OCI-LY1 (cell line): ENCODE measurements around the gene DIABLO.

ENCODE experiments used
- H2AFZ ChIP-seq: fragments of 200-600 bp; sonication (generic), shearing (Covaris generic); 2 replicates; pipeline ENCODE4 v1.6.0; 2014; ENCODE audit warnings: antibody characterized with exemption, mild to moderate bottlenecking, low read length
- H3F3A ChIP-seq: fragments of 200-600 bp; sonication (generic), shearing (Covaris generic); 2 replicates; pipeline ENCODE4 v1.6.0; 2014; ENCODE audit warnings: mild to moderate bottlenecking, antibody characterized with exemption, low read length, moderate library complexity; ENCODE audit not compliant: insufficient read depth
- H3K27ac ChIP-seq: fragments of 200-600 bp; sonication (generic); 2 replicates; pipeline ENCODE4 v1.5.1; 2014; ENCODE audit warnings: low read length, mixed run types, mild to moderate bottlenecking, low read depth; ENCODE audit not compliant: poor library complexity, severe bottlenecking
- H3K27me3 ChIP-seq: fragments of 200-600 bp; sonication (generic); 2 replicates; pipeline ENCODE4 v1.6.0; 2014; ENCODE audit warnings: antibody characterized with exemption, mild to moderate bottlenecking, low read length, moderate library complexity; ENCODE audit not compliant: insufficient read depth
- H3K36me3 ChIP-seq: fragments of 200-600 bp; sonication (generic); 2 replicates; pipeline ENCODE4 v1.6.1; 2014; ENCODE audit warnings: mild to moderate bottlenecking, antibody characterized with exemption, low read length, moderate library complexity, mixed read lengths; ENCODE audit not compliant: insufficient read depth
- H3K4me1 ChIP-seq: fragments of 200-600 bp; sonication (generic); 2 replicates; pipeline ENCODE4 v1.5.1; 2014; ENCODE audit warnings: mild to moderate bottlenecking, low read length, moderate library complexity; ENCODE audit not compliant: insufficient read depth, severe bottlenecking
- H3K4me2 ChIP-seq: fragments of 200-600 bp; sonication (generic), shearing (Covaris generic); 2 replicates; pipeline ENCODE4 v1.6.1; 2014; ENCODE audit warnings: low read length
- H3K4me3 ChIP-seq: fragments of 200-600 bp; sonication (generic); 2 replicates; pipeline ENCODE4 v1.5.1; 2014; ENCODE audit warnings: low read length, low read depth, mild to moderate bottlenecking, mixed read lengths; ENCODE audit not compliant: poor library complexity, severe bottlenecking
- H3K79me2 ChIP-seq: fragments of 200-600 bp; shearing (Covaris generic); 2 replicates; pipeline ENCODE4 v1.6.1; 2016; ENCODE audit warnings: mixed run types, low read length, mixed read lengths; ENCODE audit not compliant: insufficient read depth
- H3K9ac ChIP-seq: fragments of 200-600 bp; sonication (generic), shearing (Covaris generic); 2 replicates; pipeline ENCODE4 v1.6.1; 2014; ENCODE audit warnings: mild to moderate bottlenecking, low read length, mixed read lengths
- H3K9me2 ChIP-seq: fragments of 200-600 bp; sonication (generic), shearing (Covaris generic); 2 replicates; pipeline ENCODE4 v1.6.1; 2014; ENCODE audit warnings: low read depth, mild to moderate bottlenecking, low read length, mixed read lengths
- H3K9me3 ChIP-seq: fragments of 200-600 bp; shearing (Covaris generic); 2 replicates; pipeline ENCODE4 v1.6.1; 2014; ENCODE audit warnings: low read length, mixed read lengths
- H4K20me1 ChIP-seq: fragments of 200-600 bp; sonication (generic), shearing (Covaris generic); 2 replicates; pipeline ENCODE4 v1.6.0; 2016; ENCODE audit warnings: mild to moderate bottlenecking, low read length; ENCODE audit not compliant: insufficient read depth
- EZH2 ChIP-seq: fragments of 200-600 bp; sonication (generic), shearing (Covaris generic); IDR thresholded peaks from 2 replicates; pipeline ENCODE4 v1.8.0; 2017; ENCODE audit warnings: borderline replicate concordance, mixed run types, mild to moderate bottlenecking, antibody characterized with exemption, low read length, moderate library complexity, mixed read lengths
- TF ChIP-seq, protein P1 (sequence below): fragments of 200-600 bp; sonication (generic), shearing (Covaris generic); IDR thresholded peaks from 2 replicates; pipeline ENCODE4 v1.5.1; 2017; ENCODE audit warnings: mild to moderate bottlenecking, antibody characterized with exemption, low read length, moderate library complexity, mixed read lengths

The DIABLO gene

DNA sequence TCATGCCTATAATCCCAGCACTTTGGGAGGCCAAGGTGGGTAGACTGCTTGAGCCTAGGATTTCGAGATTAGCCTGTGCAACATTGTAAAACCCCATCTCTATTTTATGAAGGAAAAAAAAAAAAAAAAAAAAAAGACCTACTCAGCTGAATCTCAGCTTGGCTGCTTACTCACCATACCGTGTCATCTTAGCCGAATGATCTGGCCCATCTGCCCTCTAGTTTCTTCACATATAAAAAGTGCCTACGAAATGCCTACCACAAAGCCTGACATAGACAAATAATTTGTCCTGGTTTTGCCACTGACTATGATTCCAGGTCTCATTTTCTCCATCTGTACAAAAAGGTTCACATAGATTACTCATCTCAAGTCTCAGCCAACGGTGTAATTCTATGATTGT, 10.1 kb downstream of the DIABLO start:
- H3K9me2 ChIP-seq: no peaks in the 10 kb centered on the region
- no peak overlapping the region for H3K27ac ChIP-seq
- peaks cover 2% of the 10 kb centered on the region; the same call in 1 of the 2 replicates for H3K79me2 ChIP-seq
- no peak overlapping the region for H3K9ac ChIP-seq
- H3K36me3 ChIP-seq: peaks cover 90% of the 10 kb centered on the region
- H4K20me1 ChIP-seq: no peaks in the 10 kb centered on the region
- TF ChIP-seq EZH2: no peak
- TF ChIP-seq, protein P1, sequence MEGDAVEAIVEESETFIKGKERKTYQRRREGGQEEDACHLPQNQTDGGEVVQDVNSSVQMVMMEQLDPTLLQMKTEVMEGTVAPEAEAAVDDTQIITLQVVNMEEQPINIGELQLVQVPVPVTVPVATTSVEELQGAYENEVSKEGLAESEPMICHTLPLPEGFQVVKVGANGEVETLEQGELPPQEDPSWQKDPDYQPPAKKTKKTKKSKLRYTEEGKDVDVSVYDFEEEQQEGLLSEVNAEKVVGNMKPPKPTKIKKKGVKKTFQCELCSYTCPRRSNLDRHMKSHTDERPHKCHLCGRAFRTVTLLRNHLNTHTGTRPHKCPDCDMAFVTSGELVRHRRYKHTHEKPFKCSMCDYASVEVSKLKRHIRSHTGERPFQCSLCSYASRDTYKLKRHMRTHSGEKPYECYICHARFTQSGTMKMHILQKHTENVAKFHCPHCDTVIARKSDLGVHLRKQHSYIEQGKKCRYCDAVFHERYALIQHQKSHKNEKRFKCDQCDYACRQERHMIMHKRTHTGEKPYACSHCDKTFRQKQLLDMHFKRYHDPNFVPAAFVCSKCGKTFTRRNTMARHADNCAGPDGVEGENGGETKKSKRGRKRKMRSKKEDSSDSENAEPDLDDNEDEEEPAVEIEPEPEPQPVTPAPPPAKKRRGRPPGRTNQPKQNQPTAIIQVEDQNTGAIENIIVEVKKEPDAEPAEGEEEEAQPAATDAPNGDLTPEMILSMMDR: no peak
- H3K4me1 ChIP-seq: no peaks in the 10 kb centered on the region
- no peak overlapping the region for H3K4me3 ChIP-seq
- no peaks in the 10 kb centered on the region for H3K27me3 ChIP-seq
- H3K9me3 ChIP-seq: no peaks in the 10 kb centered on the region
- no peaks in the 10 kb centered on the region for H3F3A ChIP-seq
- no peak overlapping the region for H3K4me2 ChIP-seq
- H2AFZ ChIP-seq: no peak overlapping the region

DNA sequence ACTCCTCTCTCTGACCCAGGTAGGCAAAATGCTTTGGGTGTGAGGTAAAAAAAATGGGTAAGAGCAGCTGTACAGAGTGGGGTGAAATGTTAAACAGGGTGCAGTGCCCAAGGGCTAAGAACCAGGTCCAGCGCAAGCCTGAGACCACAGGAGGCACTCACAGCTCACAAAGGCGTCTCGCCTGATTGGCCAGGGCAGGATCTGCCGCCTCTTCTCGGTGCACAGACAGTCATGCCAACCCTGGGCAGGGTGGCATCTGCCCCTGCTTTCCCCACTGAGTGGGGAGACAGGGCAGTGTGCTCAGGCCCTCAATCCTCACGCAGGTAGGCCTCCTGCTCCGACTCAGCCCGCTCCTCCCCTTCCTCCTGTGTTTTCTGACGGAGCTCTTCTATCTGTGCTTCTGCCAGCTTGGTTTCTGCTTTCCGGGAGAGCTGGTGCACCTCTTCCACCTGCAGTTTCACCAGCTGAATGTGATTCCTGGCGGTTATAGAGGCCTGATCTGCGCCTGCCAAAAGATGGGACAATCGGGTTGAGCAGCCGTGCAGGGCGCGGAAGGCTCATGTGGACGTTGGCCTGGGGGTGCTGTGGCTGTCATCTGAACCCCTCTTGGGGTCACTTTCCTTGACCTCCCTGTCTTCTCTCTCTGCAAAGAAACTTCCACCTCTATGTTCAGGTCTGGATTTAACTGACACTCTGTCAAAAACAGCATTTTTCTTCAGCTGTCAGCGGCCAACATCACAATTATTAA, 17.6 kb downstream of the DIABLO start:
- H3K4me1 ChIP-seq: peaks cover 12% of the 10 kb centered on the region
- no peak for TF ChIP-seq EZH2
- TF ChIP-seq, protein P1: no peak
- no peak overlapping the region for H3K27ac ChIP-seq
- no peak overlapping the region for H3K4me3 ChIP-seq
- no peak overlapping the region for H3K9ac ChIP-seq
- peaks cover 58% of the 10 kb centered on the region for H3K36me3 ChIP-seq
- H3K79me2 ChIP-seq: no peaks in the 10 kb centered on the region
- no peaks in the 10 kb centered on the region for H3K27me3 ChIP-seq
- no peaks in the 10 kb centered on the region for H3K9me3 ChIP-seq
- no peaks in the 10 kb centered on the region for H4K20me1 ChIP-seq
- H3K9me2 ChIP-seq: no peaks in the 10 kb centered on the region
- H3K4me2 ChIP-seq: no peak overlapping the region
- no peaks in the 10 kb centered on the region for H3F3A ChIP-seq
- H2AFZ ChIP-seq: no peak overlapping the region

DNA sequence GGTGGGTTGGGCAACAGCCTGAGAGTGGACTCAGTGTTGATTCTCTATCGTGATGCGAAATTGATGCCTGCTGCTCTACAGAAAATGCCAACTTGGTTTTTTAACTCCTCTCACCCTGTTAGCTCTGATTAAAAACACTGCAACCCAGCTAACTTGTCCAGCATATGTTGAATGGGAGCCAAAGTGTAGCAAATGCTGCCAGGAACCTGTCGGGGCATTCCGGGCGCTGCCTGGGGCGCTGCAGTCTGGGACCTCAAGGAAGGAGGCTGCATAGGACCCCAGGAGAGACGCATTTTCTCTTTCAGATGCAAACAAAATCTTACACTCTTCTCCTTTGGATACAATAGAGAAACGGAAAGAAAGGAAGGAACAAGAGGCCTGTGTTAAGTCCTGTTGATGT, 18.5 kb downstream of the DIABLO start:
- no peaks in the 10 kb centered on the region for H3K79me2 ChIP-seq
- no peaks in the 10 kb centered on the region for H3F3A ChIP-seq
- H3K27ac ChIP-seq: no peak overlapping the region
- H3K36me3 ChIP-seq: peaks cover 50% of the 10 kb centered on the region
- peaks cover 17% of the 10 kb centered on the region for H3K4me1 ChIP-seq
- H4K20me1 ChIP-seq: no peaks in the 10 kb centered on the region
- no peak overlapping the region for H2AFZ ChIP-seq
- H3K9ac ChIP-seq: no peak overlapping the region
- H3K4me3 ChIP-seq: no peak overlapping the region
- H3K9me3 ChIP-seq: no peaks in the 10 kb centered on the region
- H3K27me3 ChIP-seq: no peaks in the 10 kb centered on the region
- H3K9me2 ChIP-seq: no peaks in the 10 kb centered on the region
- TF ChIP-seq EZH2: no peak
- TF ChIP-seq, protein P1: no peak
- H3K4me2 ChIP-seq: no peak overlapping the region
